ENCODE measurements around the gene KRTAP9-3. TPM values are rescaled to one million over a fixed set of nuclear protein-coding genes. Genes with fewer than 3 reads are reported as not detected.
"Not testable (repeated sequence)": the region's sequence is repeated elsewhere in the genome, so short reads cannot be mapped to it uniquely, and the experiment has no call there.

KRTAP9-3 gene
- total and polyA plus RNA-seq, 2 donors (not counting 3 experiments of a cell fraction or from before 2014, with no cell fraction given): not detected

DNA sequence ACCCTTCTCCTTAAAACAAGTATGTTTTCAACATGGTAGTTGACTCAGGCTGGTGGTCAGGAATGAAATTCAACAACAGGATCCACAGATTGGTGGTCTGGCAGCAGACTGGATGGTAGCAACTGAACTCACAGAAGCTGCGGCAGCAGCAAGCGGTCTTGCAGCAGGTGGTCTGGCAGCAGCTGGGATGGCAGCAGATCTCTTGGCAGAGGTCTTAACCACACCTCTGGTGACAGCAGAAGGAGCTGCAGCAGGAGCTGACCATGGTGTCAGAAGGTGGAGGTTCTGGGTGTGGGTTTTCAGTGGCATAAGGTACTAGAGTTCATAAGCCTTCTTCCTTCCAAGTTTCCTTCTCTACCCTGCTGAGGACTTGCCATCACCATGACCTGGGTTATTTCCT, 45.4 kb upstream of the KRTAP9-3 start:
- Histone ChIP-seq H3K4me2 (ENCODE audit: insufficient read depth, low read length) (no peak overlapping the region), H3K27ac (ENCODE audit: insufficient read depth, low read depth, low read length) (no peak overlapping the region), H3K9me3 (replicated peaks; ENCODE audit: control insufficient read depth, insufficient read depth, low read length) (no peaks in the 10 kb centered on the region), H4K20me1 (replicated peaks; ENCODE audit: control insufficient read depth, extremely low read depth, insufficient read depth, low read length) (no peaks in the 10 kb centered on the region), H3K9ac (replicated peaks; ENCODE audit: extremely low read depth, insufficient read depth, low read length) (no peak overlapping the region), H3K9me1 (replicated peaks; ENCODE audit: control insufficient read depth, extremely low read depth, insufficient read depth, low read length) (no peaks in the 10 kb centered on the region), H3K4me3 (replicated peaks in 1 of 3; ENCODE audit: insufficient read depth in 1 of 3, low read depth in 1 of 3, low read length in 3 of 3) (no peak overlapping the region), H3K36me3 (ENCODE audit: control insufficient read depth in 2 of 2, extremely low read depth in 1 of 2, insufficient read depth in 2 of 2, low read length in 2 of 2) (no peaks in the 10 kb centered on the region), H2AFZ (ENCODE audit: low read depth, low read length) (no peak overlapping the region), H3K27me3 (ENCODE audit: control insufficient read depth in 2 of 2, insufficient read depth in 2 of 2, low read length in 2 of 2) (no peaks in the 10 kb centered on the region), H3K79me2 (ENCODE audit: control insufficient read depth, insufficient read depth, low read length) (no peaks in the 10 kb centered on the region), H3K4me1 (ENCODE audit: control insufficient read depth, extremely low read depth, insufficient read depth, low read length) (no peaks in the 10 kb centered on the region)
- ChIA-PET CTCF (no interaction called here), POLR2A (no interaction called here)
- FAIRE-seq (no peak), DNase-seq (ENCODE audit: low read depth, low spot score) (no peak)
- intact Hi-C loops (cut with micrococcal nuclease): no loop called here
- dilution Hi-C loops (cut with MboI; ENCODE audit: extremely low pct_ligation_motif_present, low sequenced_read_pairs): no loop called here
- no TSS peak for BruUV-seq (replicated peaks)
- TF ChIP-seq POLR2A (IDR thresholded peaks at IDR 0.05; ENCODE audit: low read depth, low read length) (no peak), POLR2AphosphoS5 (IDR thresholded peaks at IDR 0.05; ENCODE audit: insufficient read depth, low read depth, low read length) (no peak), MAX (IDR thresholded peaks at IDR 0.05; ENCODE audit: insufficient read depth, insufficient read length) (no peak), EZH2 (IDR thresholded peaks at IDR 0.05; ENCODE audit: borderline replicate concordance, low read depth, low read length, severe bottlenecking) (no peak), JUN (IDR thresholded peaks at IDR 0.05; ENCODE audit: borderline replicate concordance, insufficient read depth, insufficient read length, low read depth) (no peak), FOS (IDR thresholded peaks at IDR 0.05; ENCODE audit: borderline replicate concordance, insufficient read depth, low read length) (no peak), MYC (IDR thresholded peaks at IDR 0.05; ENCODE audit: low read depth, low read length) (no peak), GATA2 (IDR thresholded peaks at IDR 0.05; ENCODE audit: insufficient read depth, insufficient read length, low read depth, low read length) (no peak)
- TF ChIP-seq, protein P1, sequence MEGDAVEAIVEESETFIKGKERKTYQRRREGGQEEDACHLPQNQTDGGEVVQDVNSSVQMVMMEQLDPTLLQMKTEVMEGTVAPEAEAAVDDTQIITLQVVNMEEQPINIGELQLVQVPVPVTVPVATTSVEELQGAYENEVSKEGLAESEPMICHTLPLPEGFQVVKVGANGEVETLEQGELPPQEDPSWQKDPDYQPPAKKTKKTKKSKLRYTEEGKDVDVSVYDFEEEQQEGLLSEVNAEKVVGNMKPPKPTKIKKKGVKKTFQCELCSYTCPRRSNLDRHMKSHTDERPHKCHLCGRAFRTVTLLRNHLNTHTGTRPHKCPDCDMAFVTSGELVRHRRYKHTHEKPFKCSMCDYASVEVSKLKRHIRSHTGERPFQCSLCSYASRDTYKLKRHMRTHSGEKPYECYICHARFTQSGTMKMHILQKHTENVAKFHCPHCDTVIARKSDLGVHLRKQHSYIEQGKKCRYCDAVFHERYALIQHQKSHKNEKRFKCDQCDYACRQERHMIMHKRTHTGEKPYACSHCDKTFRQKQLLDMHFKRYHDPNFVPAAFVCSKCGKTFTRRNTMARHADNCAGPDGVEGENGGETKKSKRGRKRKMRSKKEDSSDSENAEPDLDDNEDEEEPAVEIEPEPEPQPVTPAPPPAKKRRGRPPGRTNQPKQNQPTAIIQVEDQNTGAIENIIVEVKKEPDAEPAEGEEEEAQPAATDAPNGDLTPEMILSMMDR (IDR thresholded peaks at IDR 0.05; ENCODE audit: extremely low read depth in 1 of 2, insufficient read depth in 1 of 2, low read depth in 1 of 2, low read length in 2 of 2): no peak

DNA sequence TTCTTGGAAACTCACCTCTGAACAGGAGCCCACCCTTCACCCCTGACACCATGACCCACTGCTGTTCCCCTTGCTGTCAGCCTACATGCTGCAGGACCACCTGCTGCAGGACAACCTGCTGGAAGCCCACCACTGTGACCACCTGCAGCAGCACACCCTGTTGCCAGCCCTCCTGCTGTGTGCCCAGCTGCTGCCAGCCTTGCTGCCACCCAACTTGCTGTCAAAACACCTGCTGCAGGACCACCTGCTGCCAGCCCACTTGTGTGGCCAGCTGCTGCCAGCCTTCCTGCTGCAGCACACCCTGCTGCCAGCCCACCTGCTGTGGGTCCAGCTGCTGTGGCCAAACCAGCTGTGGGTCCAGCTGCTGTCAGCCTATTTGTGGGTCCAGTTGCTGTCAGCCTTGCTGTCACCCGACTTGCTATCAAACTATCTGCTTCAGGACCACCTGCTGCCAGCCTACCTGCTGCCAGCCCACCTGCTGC, 42.4 kb upstream of the KRTAP9-3 start, which contains the start of gene KRTAP9-1:
TSS of gene KRTAP9-1 (plus strand) at position 51 of the 482 bp plus-strand sequence. CDS start at position 51, 0 bp downstream.
- H4K20me1 ChIP-seq (replicated peaks; ENCODE audit: control insufficient read depth, extremely low read depth, insufficient read depth, low read length); H2AFZ ChIP-seq (ENCODE audit: low read depth, low read length); BruUV-seq (replicated peaks); H3K4me2 ChIP-seq (ENCODE audit: insufficient read depth, low read length); H3K4me1 ChIP-seq (ENCODE audit: control insufficient read depth, extremely low read depth, insufficient read depth, low read length); dilution Hi-C loops (cut with MboI; ENCODE audit: extremely low pct_ligation_motif_present, low sequenced_read_pairs); CTCF ChIA-PET; H3K27me3 ChIP-seq (ENCODE audit: control insufficient read depth in 2 of 2, insufficient read depth in 2 of 2, low read length in 2 of 2); H3K9me1 ChIP-seq (replicated peaks; ENCODE audit: control insufficient read depth, extremely low read depth, insufficient read depth, low read length); intact Hi-C loops (cut with micrococcal nuclease); POLR2A ChIA-PET; H3K36me3 ChIP-seq (ENCODE audit: control insufficient read depth in 2 of 2, extremely low read depth in 1 of 2, insufficient read depth in 2 of 2, low read length in 2 of 2); FAIRE-seq; H3K4me3 ChIP-seq (replicated peaks in 1 of 3; ENCODE audit: insufficient read depth in 1 of 3, low read depth in 1 of 3, low read length in 3 of 3); H3K27ac ChIP-seq (ENCODE audit: insufficient read depth, low read depth, low read length); H3K79me2 ChIP-seq (ENCODE audit: control insufficient read depth, insufficient read depth, low read length); H3K9me3 ChIP-seq (replicated peaks; ENCODE audit: control insufficient read depth, insufficient read depth, low read length); H3K9ac ChIP-seq (replicated peaks; ENCODE audit: extremely low read depth, insufficient read depth, low read length); DNase-seq (ENCODE audit: low read depth, low spot score): not testable (repeated sequence)
